Activated B cell treated with CpG ODN at 0.5 μM for 24 hours (primary cell): ENCODE results near the gene MAOA. TPM values are rescaled to one million over a fixed set of nuclear protein-coding genes. Genes with fewer than 3 reads are reported as not detected.

Experiments
- ATAC-seq: fragments of 200-7000 bp; cut with Tn5 transposase; one replicate; pipeline ENCODE4 v1.10.0; 2021; ENCODE audit warnings: low read depth, mild to moderate bottlenecking, moderate library complexity
- CTCF ChIA-PET: fragments of 350-600 bp; sonication (Branson Sonifier 250); formaldehyde crosslinking; loops from one replicate; lab custom pipeline; 2021; ENCODE audit warnings: antibody characterized with exemption; lab: Charles Lee
- POLR2A ChIA-PET: fragments of 350-600 bp; sonication (Branson Sonifier 250); formaldehyde crosslinking; loops from one replicate; lab custom pipeline; 2021; ENCODE audit warnings: antibody characterized with exemption; lab: Charles Lee
- DNase-seq: peaks from one replicate; pipeline ENCODE4 v3.0.0; 2022
- H3K27ac Mint-ChIP-seq: one replicate; pipeline ENCODE4 v1.8.0; 2020; ENCODE audit warnings: mixed read lengths
- H3K27me3 Mint-ChIP-seq: one replicate; pipeline ENCODE4 v1.8.0; 2021; ENCODE audit warnings: mixed read lengths
- H3K36me3 Mint-ChIP-seq: one replicate; pipeline ENCODE4 v1.8.0; 2021; ENCODE audit warnings: low read depth, mixed read lengths
- H3K4me1 Mint-ChIP-seq: one replicate; pipeline ENCODE4 v1.8.0; 2021; ENCODE audit warnings: mixed read lengths
- H3K4me3 Mint-ChIP-seq: one replicate; pipeline ENCODE4 v1.8.0; 2020; ENCODE audit warnings: mild to moderate bottlenecking, mixed read lengths
- H3K9me3 Mint-ChIP-seq: one replicate; pipeline ENCODE4 v1.8.0; 2020; ENCODE audit warnings: mixed read lengths
- CTCF ChIP-seq: fragments of 200-600 bp; IDR thresholded peaks from one replicate; pipeline ENCODE4 v1.8.0; 2022; ENCODE audit warnings: antibody characterized with exemption, mild to moderate bottlenecking
- intact Hi-C: fragments of 100-400 bp; cut with micrococcal nuclease; formaldehyde crosslinking; loops from one replicate; pipeline ENCODE4 v1.15.1; 2024
- total RNA-seq: library from RNA; stranded (reverse); gene quantifications from 2 replicates; pipeline ENCODE4 v1.2.3, GENCODE V29; 2022

The MAOA gene
- total RNA-seq, 1 donor from 2014 or later: 0.18 TPM

- Mint-ChIP-seq H3K4me3 (no peak overlapping the region), H3K27ac (no peak overlapping the region), H3K4me1 (peaks cover 2% of the 10 kb centered on the region), H3K36me3 (no peaks in the 10 kb centered on the region), H3K27me3 (peaks cover 4% of the 10 kb centered on the region), H3K9me3 (no peaks in the 10 kb centered on the region)
- TF ChIP-seq CTCF: no peak
- ChIA-PET CTCF (no interaction called here), POLR2A (no interaction called here)
- intact Hi-C loops: no loop called here
- ATAC-seq (no peak), DNase-seq (no peak)
Measured at GRCh38 chrX:43644124-43644701, 11.9 kb upstream of the MAOA start.

- H3K9me3 Mint-ChIP-seq: no peaks in the 10 kb centered on the region
- no peak for DNase-seq
- intact Hi-C loops: no loop called here
- no peak overlapping the region for H3K27ac Mint-ChIP-seq
- ChIA-PET CTCF (no interaction called here), POLR2A (no interaction called here)
- H3K4me1 Mint-ChIP-seq: peaks cover 2% of the 10 kb centered on the region
- H3K27me3 Mint-ChIP-seq: no peaks in the 10 kb centered on the region
- no peaks in the 10 kb centered on the region for H3K36me3 Mint-ChIP-seq
- no peak overlapping the region for H3K4me3 Mint-ChIP-seq
- no peak for ATAC-seq
- no peak for TF ChIP-seq CTCF
Measured at GRCh38 chrX:43646800-43647199, 9.3 kb upstream of the MAOA start.

GRCh38 chrX:43654431-43655150 lies 1.5 kb upstream of the MAOA start:
- Mint-ChIP-seq H3K27me3 (peaks cover 2% of the 10 kb centered on the region), H3K9me3 (no peaks in the 10 kb centered on the region), H3K36me3 (peaks cover 1% of the 10 kb centered on the region), H3K4me1 (peaks cover 11% of the 10 kb centered on the region), H3K27ac (peak overlapping the region; percentile 97), H3K4me3 (peak overlapping the region; percentile 93)
- POLR2A ChIA-PET: no interaction called here
- no peak for TF ChIP-seq CTCF
- CTCF ChIA-PET: no interaction called here
- intact Hi-C loops: loop anchor here (1.0 to 10.0 kb wide), 2 partner anchors 890 to 1731 kb away; partner anchors contain the start of genes CASK and FUNDC1
- peak; percentile 75 for DNase-seq
- peak; percentile 95 for ATAC-seq

GRCh38 chrX:43655151-43656004 lies 721 bp upstream of the MAOA start:
- DNase-seq: peak; percentile 13
- Mint-ChIP-seq H3K4me3 (peak overlapping the region; percentile 93), H3K27ac (peak overlapping the region; percentile 50), H3K9me3 (no peaks in the 10 kb centered on the region), H3K36me3 (peaks cover 1% of the 10 kb centered on the region), H3K4me1 (peaks cover 11% of the 10 kb centered on the region), H3K27me3 (peaks cover 2% of the 10 kb centered on the region)
- no peak for TF ChIP-seq CTCF
- ChIA-PET CTCF (no interaction called here), POLR2A (no interaction called here)
- intact Hi-C loops: loop anchor here (10.0 kb wide), 1 partner anchor 889 kb away; the partner anchor contains the start of gene FUNDC1
- no peak for ATAC-seq

GRCh38 chrX:43657671-43658070 lies 1.6 kb downstream of the MAOA start:
- no peak overlapping the region for H3K27ac Mint-ChIP-seq
- no peak for ATAC-seq
- CTCF ChIA-PET: no interaction called here

More at GRCh38 chrX:43657671-43658070, 1.6 kb downstream of the MAOA start:
- Mint-ChIP-seq H3K4me1 (peaks cover 11% of the 10 kb centered on the region), H3K36me3 (peaks cover 1% of the 10 kb centered on the region), H3K9me3 (no peaks in the 10 kb centered on the region), H3K4me3 (no peak overlapping the region), H3K27me3 (peaks cover 2% of the 10 kb centered on the region)
- intact Hi-C loops: loop anchor here (10.0 kb wide), 1 partner anchor 887 kb away; the partner anchor contains the start of gene FUNDC1
- TF ChIP-seq CTCF: no peak
- DNase-seq: no peak
- POLR2A ChIA-PET: no interaction called here
